ENCODE data around the gene WTAP.
"Not testable (repeated sequence)": the region's sequence is repeated elsewhere in the genome, so short reads cannot be mapped to it uniquely, and the experiment has no call there.

Gene WTAP

DNA sequence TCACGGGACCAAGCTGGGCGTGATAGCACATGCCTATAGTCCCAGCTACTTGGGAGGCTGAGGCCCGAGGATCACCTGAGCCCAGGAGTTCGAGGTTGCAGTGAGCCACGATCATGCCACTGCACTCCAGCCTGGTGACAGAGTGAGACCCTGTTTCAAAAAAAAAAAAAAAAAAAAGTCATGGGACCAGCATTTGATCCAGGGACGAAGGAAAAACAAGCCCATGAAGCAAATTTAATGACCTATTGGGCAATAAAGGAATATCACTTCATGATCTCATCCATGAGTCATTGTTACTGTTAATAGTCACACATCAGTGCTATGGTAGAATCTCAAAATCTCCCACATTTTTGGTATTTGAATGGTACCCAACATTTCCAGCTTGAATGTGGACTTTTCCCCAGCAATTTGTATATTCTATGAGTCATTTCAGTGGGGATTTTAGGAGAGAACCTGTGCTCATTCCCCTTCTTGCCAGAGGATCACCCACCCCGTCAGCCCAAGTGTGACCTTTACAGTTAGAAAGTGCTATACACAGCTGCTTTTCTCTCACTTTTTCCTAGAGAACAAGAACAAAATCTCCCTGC is 25.8 kb upstream of the WTAP start:
- H3K27ac Mint-ChIP-seq: no peak overlapping the region
- H3K36me3 Mint-ChIP-seq (ENCODE audit: low read depth): peaks cover 28% of the 10 kb centered on the region
- H3K4me3 Mint-ChIP-seq: no peak overlapping the region
- TF ChIP-seq CTCF (IDR thresholded peaks at IDR 0.05): no peak
- peaks cover 23% of the 10 kb centered on the region for H3K9me3 Mint-ChIP-seq
- no peaks in the 10 kb centered on the region for H3K27me3 Mint-ChIP-seq (ENCODE audit: low read depth, poor library complexity)
- no peaks in the 10 kb centered on the region for H3K4me1 Mint-ChIP-seq
- no peak for DNase-seq

GRCh38 chr6:159710603-159711002 is 16.7 kb upstream of the WTAP start:
- H3K27ac Mint-ChIP-seq; H3K4me1 Mint-ChIP-seq; H3K4me3 Mint-ChIP-seq; DNase-seq; H3K27me3 Mint-ChIP-seq (ENCODE audit: low read depth, poor library complexity): not testable (repeated sequence)
- Mint-ChIP-seq H3K9me3 (peaks cover 35% of the 10 kb centered on the region), H3K36me3 (ENCODE audit: low read depth) (peaks cover 12% of the 10 kb centered on the region)

- DNase-seq; H3K27ac Mint-ChIP-seq; H3K4me3 Mint-ChIP-seq; H3K27me3 Mint-ChIP-seq (ENCODE audit: low read depth, poor library complexity); H3K4me1 Mint-ChIP-seq: not testable (repeated sequence)
- Mint-ChIP-seq H3K36me3 (ENCODE audit: low read depth) (peaks cover 11% of the 10 kb centered on the region), H3K9me3 (peaks cover 21% of the 10 kb centered on the region)
These were observed 14.9 kb upstream of the WTAP start for GRCh38 chr6:159712389-159712788.

DNA sequence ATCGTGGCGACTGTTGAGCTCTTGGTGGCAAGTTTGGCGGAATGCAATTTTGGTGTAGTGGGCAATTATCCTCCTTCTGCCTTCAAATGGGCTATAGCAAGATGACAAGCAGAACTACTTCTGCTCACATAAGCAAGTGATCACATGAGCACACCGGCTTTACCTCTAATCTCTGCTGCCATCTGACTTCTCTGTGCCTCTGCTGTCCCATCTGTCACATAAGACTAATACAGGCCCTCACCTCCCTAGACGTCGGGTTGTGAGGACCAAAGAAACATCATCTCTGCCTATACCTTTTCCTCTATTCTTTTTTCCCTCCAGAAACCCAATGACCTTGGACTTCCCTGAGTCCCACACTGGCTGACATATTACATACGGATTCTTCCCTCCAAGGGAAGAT is 13.3 kb upstream of the WTAP start:
- no peak for DNase-seq
- Mint-ChIP-seq H3K4me3 (no peak overlapping the region), H3K4me1 (no peaks in the 10 kb centered on the region), H3K9me3 (peaks cover 12% of the 10 kb centered on the region), H3K36me3 (ENCODE audit: low read depth) (peaks cover 11% of the 10 kb centered on the region), H3K27me3 (ENCODE audit: low read depth, poor library complexity) (no peaks in the 10 kb centered on the region), H3K27ac (no peak overlapping the region)
- no peak for TF ChIP-seq CTCF (IDR thresholded peaks at IDR 0.05)

DNA sequence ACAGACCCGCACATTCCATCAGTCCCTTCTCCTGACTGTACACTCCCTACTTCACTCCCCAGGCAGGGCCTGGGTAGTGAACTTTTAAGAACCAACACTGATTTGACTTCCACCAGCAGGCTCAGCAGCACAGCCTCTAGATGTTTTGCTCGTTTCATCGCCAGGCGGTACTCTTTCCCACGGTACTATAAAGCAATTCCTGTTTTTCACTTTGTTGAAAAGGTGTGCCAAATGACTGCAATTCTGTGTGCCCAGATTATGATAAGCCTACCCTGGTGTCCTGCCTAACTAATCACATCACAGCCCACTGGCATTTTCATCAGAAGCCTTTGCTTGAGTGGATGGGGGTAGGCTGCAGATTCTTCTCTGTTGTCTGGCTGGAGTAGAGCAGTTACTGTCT is 12.9 kb upstream of the WTAP start:
- peaks cover 11% of the 10 kb centered on the region for H3K36me3 Mint-ChIP-seq (ENCODE audit: low read depth)
- no peaks in the 10 kb centered on the region for H3K27me3 Mint-ChIP-seq (ENCODE audit: low read depth, poor library complexity)
- TF ChIP-seq CTCF (IDR thresholded peaks at IDR 0.05): no peak
- H3K4me1 Mint-ChIP-seq: no peaks in the 10 kb centered on the region
- H3K27ac Mint-ChIP-seq: no peak overlapping the region
- no peak overlapping the region for H3K4me3 Mint-ChIP-seq
- H3K9me3 Mint-ChIP-seq: peaks cover 7% of the 10 kb centered on the region
- DNase-seq: no peak

DNA sequence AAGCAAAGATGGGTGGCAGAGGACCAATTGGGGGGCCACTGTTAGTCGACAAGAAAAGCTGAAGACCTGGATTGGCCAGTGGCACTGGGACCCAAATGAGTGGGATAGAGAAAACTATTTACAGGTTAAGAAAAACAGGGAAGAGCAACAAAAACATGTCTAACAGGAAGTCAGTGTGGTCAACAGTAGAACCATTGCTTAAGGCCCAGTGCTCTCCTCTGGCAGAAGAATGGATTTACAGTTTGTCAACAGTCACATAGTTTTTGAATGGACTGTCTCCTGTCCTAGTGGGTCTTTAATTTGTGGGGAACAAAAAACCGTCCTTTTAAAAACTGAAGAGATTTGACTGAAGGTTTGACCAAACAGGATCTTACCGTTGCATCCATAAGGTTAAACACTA is 12.1 kb upstream of the WTAP start:
- Mint-ChIP-seq H3K4me3 (no peak overlapping the region), H3K9me3 (no peaks in the 10 kb centered on the region), H3K27me3 (ENCODE audit: low read depth, poor library complexity) (no peaks in the 10 kb centered on the region), H3K36me3 (ENCODE audit: low read depth) (peaks cover 11% of the 10 kb centered on the region), H3K4me1 (no peaks in the 10 kb centered on the region), H3K27ac (peak overlapping the region; percentile 23)
- no peak for DNase-seq
- TF ChIP-seq CTCF (IDR thresholded peaks at IDR 0.05): no peak

- H3K9me3 Mint-ChIP-seq: no peaks in the 10 kb centered on the region
- no peaks in the 10 kb centered on the region for H3K27me3 Mint-ChIP-seq (ENCODE audit: low read depth, poor library complexity)
- H3K4me3 Mint-ChIP-seq: no peak overlapping the region
- DNase-seq: no peak
- TF ChIP-seq CTCF (IDR thresholded peaks at IDR 0.05): no peak
- no peaks in the 10 kb centered on the region for H3K4me1 Mint-ChIP-seq
- H3K36me3 Mint-ChIP-seq (ENCODE audit: low read depth): peaks cover 11% of the 10 kb centered on the region
- no peak overlapping the region for H3K27ac Mint-ChIP-seq
These were observed 11.7 kb upstream of the WTAP start for GRCh38 chr6:159715605-159716004.

All from nephron progenitor cell (in vitro differentiated cells).